Middle frontal gyrus (tissue), 1 donor: ENCODE data around the gene TCF15.
"Not testable (repeated sequence)": the region's sequence is repeated elsewhere in the genome, so short reads cannot be mapped to it uniquely, and the experiment has no call there.

ENCODE experiments used
- DNase-seq: peaks from one replicate; pipeline ENCODE4 v3.0.0-alpha.2; 2015; ENCODE audit warnings: low spot score; ENCODE audit errors: extremely low spot score

The TCF15 gene

DNA sequence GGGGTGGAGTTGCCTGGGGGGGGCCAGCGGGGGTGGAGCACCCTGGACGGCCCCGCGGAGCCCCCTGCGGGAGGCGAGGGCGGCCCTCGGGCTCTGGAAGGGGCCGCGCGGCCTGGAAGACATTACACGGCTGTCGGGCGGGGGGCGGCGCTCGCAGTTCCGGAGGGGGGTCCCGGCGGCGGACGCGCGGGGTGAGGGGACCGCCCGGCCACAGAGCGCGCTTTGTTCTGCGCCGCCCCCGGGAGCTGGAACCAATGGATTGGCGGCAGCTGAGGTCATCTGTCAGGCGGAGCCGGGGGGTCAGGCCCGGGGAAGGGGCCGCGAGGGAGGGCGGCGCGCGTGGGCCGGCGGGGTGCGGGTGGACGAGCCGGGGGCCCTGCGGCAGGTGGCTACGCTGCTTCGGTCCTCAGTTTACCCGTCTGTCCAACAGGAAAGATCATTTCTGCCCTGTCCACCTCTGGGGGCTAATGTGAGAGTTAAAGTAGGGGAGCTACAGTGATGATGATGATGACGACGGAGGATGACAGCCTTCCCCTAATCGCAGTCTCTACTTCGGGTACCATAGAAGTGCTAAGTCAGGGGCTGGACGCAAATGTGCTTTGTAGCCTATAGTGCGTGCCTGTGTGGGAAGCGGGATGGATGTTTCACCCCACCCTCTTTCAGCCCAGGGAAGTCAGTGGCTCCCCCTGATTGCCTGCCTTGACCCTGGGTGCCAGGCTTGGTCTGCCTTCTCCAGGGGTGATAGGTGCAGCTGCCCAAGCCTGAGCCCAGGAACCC lies 32.5 kb upstream of the TCF15 start:
- no peak for DNase-seq

DNA sequence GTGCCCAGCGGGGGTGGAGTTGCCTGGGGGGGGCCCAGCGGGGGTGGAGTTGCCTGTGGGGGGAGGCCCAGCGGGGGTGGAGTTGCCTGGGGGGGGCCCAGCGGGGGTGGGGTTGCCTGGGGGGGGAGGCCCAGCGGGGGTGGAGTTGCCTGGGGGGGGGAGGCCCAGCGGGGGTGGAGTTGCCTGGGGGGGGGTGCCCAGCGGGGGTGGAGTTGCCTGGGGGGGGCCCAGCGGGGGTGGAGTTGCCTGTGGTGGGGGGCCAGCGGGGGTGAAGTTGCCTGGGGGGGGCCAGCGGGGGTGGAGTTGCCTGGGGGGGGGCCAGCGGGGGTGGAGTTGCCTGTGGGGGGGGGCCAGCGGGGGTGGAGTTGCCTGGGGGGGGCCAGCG lies 31.9 kb upstream of the TCF15 start:
- DNase-seq, result not testable (repeated sequence)

GRCh38 chr20:641516-641875 lies 31.4 kb upstream of the TCF15 start:
- DNase-seq, result no peak

- no peak for DNase-seq
These were observed 30.8 kb upstream of the TCF15 start for GRCh38 chr20:640674-641515.

DNA sequence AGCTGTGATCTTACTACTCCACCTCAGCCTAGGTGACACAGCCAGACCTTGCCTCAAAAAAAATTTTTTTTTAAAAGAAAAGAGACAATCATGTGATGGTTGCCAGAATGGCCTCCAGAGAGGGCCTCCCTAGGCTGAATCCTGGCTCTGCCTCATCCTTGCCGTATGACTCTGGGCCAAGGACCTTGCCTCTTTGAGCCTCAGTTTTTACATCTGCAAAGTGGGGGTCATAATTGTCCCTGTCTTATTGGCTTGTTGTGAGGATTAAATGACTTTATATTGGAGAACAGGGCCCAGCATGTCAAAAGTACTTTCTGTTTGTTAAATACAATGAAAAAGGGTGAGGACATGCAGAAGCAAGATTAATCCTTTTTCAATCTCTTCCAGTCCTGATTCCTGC lies 28.5 kb upstream of the TCF15 start:
- no peak for DNase-seq

GRCh38 chr20:637559-637958 lies 27.4 kb upstream of the TCF15 start:
- no peak for DNase-seq

DNA sequence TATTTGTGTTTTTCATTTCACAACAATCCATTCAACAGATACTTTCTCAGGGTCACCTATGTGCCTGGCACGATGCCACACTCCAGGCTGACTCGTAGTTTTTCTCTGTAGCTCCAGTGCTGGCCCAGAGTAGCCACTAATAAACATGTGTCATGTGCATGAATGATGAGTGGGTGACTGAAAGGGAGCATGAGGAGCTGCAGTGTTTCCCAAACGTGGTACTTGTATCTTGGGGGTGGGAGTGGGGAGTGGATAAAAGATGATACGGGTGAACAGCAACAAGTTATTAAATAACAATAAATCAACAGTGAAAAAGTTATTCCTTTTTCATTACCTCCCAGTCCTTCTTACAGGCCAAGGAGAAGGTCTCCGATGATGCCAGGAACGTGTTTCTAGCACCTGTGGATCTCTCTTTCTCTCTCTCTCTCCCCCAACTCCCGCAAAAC lies 25.8 kb upstream of the TCF15 start:
- no peak for DNase-seq

GRCh38 chr20:635028-635892 lies 25.2 kb upstream of the TCF15 start:
- no peak for DNase-seq

- DNase-seq, result no peak
These were observed 24.2 kb upstream of the TCF15 start for GRCh38 chr20:634148-634925.

GRCh38 chr20:631101-631500 lies 21.0 kb upstream of the TCF15 start:
- no peak for DNase-seq

- no peak for DNase-seq
These were observed 16.5 kb upstream of the TCF15 start for GRCh38 chr20:626579-626978.

- no peak for DNase-seq
These were observed 15.3 kb upstream of the TCF15 start for GRCh38 chr20:625360-625932.

DNA sequence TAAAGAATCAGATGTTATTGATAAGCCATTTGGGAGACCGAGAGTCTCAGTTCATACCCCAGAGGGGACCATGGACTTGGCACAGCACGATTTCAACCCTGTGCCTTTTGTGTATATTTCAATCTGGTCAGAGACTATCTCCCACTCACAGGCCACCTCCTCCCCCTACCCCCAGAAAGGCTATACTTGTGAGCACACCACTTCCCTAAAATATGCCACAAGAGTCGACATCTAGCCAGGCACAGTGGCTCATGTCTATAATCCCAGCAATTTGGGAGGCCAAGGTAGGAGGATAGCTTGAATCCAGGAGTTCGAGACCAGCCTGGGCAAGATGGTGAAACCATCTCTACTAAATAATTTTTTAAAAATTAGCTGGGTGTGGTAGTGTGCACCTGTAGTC lies 13.6 kb upstream of the TCF15 start:
- no peak for DNase-seq

DNA sequence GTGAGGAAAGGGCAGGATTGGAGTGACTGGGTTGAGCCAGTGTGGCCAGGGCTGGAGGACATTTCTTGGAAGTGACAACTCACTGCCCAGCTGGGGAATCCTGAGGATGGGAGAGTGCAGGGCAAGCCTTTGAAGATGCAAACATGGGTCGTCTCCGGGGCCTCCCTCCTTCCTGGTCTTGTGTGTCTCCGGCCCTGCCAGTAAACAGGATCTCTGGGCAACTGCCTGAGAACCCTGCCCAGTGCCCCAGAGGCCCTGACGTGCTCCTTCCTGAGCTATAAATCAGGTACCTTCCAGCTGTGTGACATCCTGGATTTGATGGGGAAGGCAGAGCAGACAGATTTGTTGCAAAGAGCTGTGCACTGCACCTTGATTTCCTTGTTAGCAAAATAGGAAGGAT lies 12.9 kb upstream of the TCF15 start:
- DNase-seq, result no peak

DNA sequence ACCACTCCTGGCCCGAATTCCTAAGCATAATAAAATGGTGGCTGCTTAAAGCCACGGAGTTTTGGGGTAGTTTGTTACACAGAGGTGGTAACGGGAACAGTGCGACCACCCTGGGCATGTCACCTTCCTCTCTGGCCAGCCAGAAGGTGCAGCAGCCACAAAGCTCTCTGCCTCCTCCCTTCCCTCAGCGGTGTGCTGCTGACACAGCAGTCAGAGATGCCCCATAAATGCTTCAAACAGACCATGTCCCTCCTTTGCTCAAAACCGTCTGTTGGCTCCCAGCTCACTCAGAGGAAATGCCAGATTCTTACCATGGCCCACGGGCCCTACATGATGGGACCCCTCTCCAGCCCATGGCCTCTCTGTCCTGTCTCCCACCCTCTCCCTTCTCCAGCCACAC lies 12.1 kb upstream of the TCF15 start:
- DNase-seq, result no peak

- no peak for DNase-seq
These were observed 11.1 kb upstream of the TCF15 start for GRCh38 chr20:621125-621756.

GRCh38 chr20:620246-620645 lies 10.1 kb upstream of the TCF15 start:
- DNase-seq, result no peak

- DNase-seq, result no peak
These were observed 8.9 kb upstream of the TCF15 start for GRCh38 chr20:618980-619379.

DNA sequence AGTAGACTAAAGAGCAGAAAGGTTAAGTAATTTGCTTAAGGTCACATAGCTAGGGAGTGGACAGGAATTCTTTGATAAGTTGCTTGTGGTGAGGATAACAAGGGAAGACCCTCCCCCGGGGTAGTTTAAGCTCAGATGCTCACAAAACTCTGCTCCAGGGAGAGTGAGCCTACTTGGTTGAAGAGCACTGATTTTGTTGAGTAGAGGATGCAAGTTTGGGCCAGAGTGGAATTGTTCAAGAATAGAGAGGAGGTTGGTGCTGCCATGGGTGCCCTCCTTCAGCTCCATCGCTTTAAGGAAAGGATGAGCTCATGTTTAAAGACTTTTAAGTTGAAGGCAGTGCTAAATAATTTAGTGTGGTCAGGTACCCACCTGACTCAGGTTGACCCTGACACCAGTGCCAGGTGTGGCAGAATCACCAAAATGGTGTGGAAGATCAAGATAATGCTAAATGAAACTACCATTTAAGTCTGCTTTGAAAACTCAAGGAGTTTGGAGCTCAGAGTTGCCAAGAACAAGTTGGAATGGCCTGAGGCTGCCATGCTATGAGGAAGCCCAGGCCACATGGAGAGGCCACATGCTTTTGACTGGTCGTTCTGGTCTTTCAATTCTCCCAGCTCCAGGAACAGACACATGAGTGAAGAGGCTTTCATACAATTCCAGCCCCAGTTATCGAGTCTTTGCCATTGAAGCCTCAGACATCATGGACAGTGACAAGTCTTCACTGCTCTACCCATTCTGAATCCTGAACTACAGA lies 8.0 kb upstream of the TCF15 start:
- DNase-seq, result no peak
